Left renal cortex interstitium (tissue), 4 donors: ENCODE measurements around the gene HSD17B3. TPM values are rescaled to one million over a fixed set of nuclear protein-coding genes. Genes with fewer than 3 reads are reported as not detected.
"Not testable (repeated sequence)": the region's sequence is repeated elsewhere in the genome, so short reads cannot be mapped to it uniquely, and the experiment has no call there.

ENCODE experiments used
- DNase-seq, 4 donors: peaks; one replicate each; pipeline ENCODE4 v3.0.0-alpha.2; 2013; ENCODE audit warnings: low read depth in 4 of 4, low spot score in 2 of 4, missing footprints in 1 of 4
- polyA plus RNA-seq, 4 donors: library from polyadenylated mRNA; unstranded; fragments of 120-200 nt; gene quantifications; one replicate each; pipeline ENCODE4 v1.2.1, GENCODE V29; 2013; ENCODE audit not compliant: insufficient read length in 4 of 4

The HSD17B3 gene
- polyA plus RNA-seq, 4 donors = 0.45 to 1.5 (median 0.91) TPM

- DNase-seq = no peak
Observed at GRCh38 chr9:96309850-96310249, 7.9 kb upstream of the HSD17B3 start.

- not testable (repeated sequence) for DNase-seq
Observed at GRCh38 chr9:96306958-96307357, 5.0 kb upstream of the HSD17B3 start.

GRCh38 chr9:96305171-96305570 lies 3.2 kb upstream of the HSD17B3 start:
- DNase-seq = no peak

- no peak for DNase-seq
Observed at GRCh38 chr9:96304230-96304629, 2.3 kb upstream of the HSD17B3 start.

GRCh38 chr9:96299823-96300222 lies 2.2 kb downstream of the HSD17B3 start:
- no peak for DNase-seq

GRCh38 chr9:96294159-96294545 lies 7.8 kb downstream of the HSD17B3 start:
- DNase-seq = no peak

GRCh38 chr9:96293498-96294158 lies 8.3 kb downstream of the HSD17B3 start:
- DNase-seq = no peak

GRCh38 chr9:96289392-96289791 lies 12.6 kb downstream of the HSD17B3 start:
- DNase-seq = no peak

- DNase-seq = no peak
Observed at GRCh38 chr9:96281641-96282040, 20.3 kb downstream of the HSD17B3 start.

- DNase-seq = peak in 2 of 4 donors; percentile 8 to 54
Observed at GRCh38 chr9:96279932-96280331, 22.0 kb downstream of the HSD17B3 start.

GRCh38 chr9:96274939-96275338 lies 27.0 kb downstream of the HSD17B3 start:
- no peak for DNase-seq

GRCh38 chr9:96270236-96270744 lies 31.7 kb downstream of the HSD17B3 start:
- no peak for DNase-seq

GRCh38 chr9:96258967-96259366 lies 43.0 kb downstream of the HSD17B3 start:
- DNase-seq = no peak

GRCh38 chr9:96256800-96257199 lies 45.2 kb downstream of the HSD17B3 start:
- no peak for DNase-seq

- DNase-seq = no peak
Observed at GRCh38 chr9:96255698-96256097, 46.3 kb downstream of the HSD17B3 start.

GRCh38 chr9:96253059-96253696 lies 48.8 kb downstream of the HSD17B3 start:
- DNase-seq = no peak

- no peak for DNase-seq
Observed at GRCh38 chr9:96251451-96251850, 50.5 kb downstream of the HSD17B3 start.

GRCh38 chr9:96249746-96250145 lies 52.2 kb downstream of the HSD17B3 start:
- DNase-seq = no peak

GRCh38 chr9:96246267-96246671 lies 55.7 kb downstream of the HSD17B3 start:
- DNase-seq = no peak

GRCh38 chr9:96245399-96245798 lies 56.6 kb downstream of the HSD17B3 start:
- DNase-seq = no peak

- no peak for DNase-seq
Observed at GRCh38 chr9:96243778-96244177, 58.2 kb downstream of the HSD17B3 start.

- no peak for DNase-seq
Observed at GRCh38 chr9:96242811-96243210, 59.2 kb downstream of the HSD17B3 start.
